Thoracic aorta (tissue), 2 donors: ENCODE measurements around the gene FILIP1. TPM values are rescaled to one million over a fixed set of nuclear protein-coding genes. Genes with fewer than 3 reads are reported as not detected.

Source experiments
- ATAC-seq: fragments of 150-250 bp; one replicate; pipeline ENCODE4 v1.8.0; 2017; ENCODE audit warnings: low read depth; ENCODE audit not compliant: insufficient number of reproducible peaks, low FRiP score
- DNase-seq: peaks from one replicate; pipeline ENCODE4 v3.0.0-alpha.2; 2020; ENCODE audit warnings: low spot score
- H3K27ac ChIP-seq, 2 donors: fragments of 200-600 bp; sonication (generic); 1 replicate in 1 of 2; 2 replicates in 1 of 2; pipeline ENCODE4 v1.5.1; 2016; ENCODE audit warnings: mild to moderate bottlenecking in 2 of 2, moderate library complexity in 2 of 2
- H3K27me3 ChIP-seq: fragments of 200-600 bp; sonication (generic); replicated peaks from 2 replicates; pipeline ENCODE4 v1.6.0; 2016; ENCODE audit warnings: mild to moderate bottlenecking; ENCODE audit not compliant: insufficient read depth
- H3K36me3 ChIP-seq: fragments of 200-600 bp; sonication (generic); one replicate; pipeline ENCODE4 v1.5.1; 2016
- H3K4me1 ChIP-seq, 2 donors: fragments of 200-600 bp; sonication (generic); 1 replicate in 1 of 2; 2 replicates in 1 of 2; pipeline versions ENCODE4 v1.5.1 to v1.6.0; 2016; ENCODE audit warnings: low read depth in 2 of 2, mild to moderate bottlenecking in 1 of 2; ENCODE audit not compliant: control insufficient read depth in 1 of 2
- H3K4me3 ChIP-seq: fragments of 200-600 bp; sonication (generic); 2 replicates; pipeline ENCODE4 v1.5.1; 2016; ENCODE audit warnings: mild to moderate bottlenecking
- H3K9me3 ChIP-seq: fragments of 200-600 bp; sonication (generic); 2 replicates; pipeline ENCODE4 v1.5.1; 2016
- CTCF ChIP-seq: fragments of 200-600 bp; sonication (generic); IDR thresholded peaks from one replicate; pipeline ENCODE4 v1.5.1; 2019; ENCODE audit warnings: antibody characterized with exemption
- total RNA-seq, 2 donors: library from RNA; depleted of rRNA; stranded (reverse); fragments of >200 nt; gene quantifications; one replicate each; pipeline versions ENCODE4 v1.1.0 to v1.2.3, GENCODE V29; 2016

Gene FILIP1
- total RNA-seq, 2 donors from 2014 or later = 23.4 to 43.8 TPM

- TF ChIP-seq CTCF = no peak
- Histone ChIP-seq H3K27me3 (no peaks in the 10 kb centered on the region), H3K9me3 (no peaks in the 10 kb centered on the region), H3K27ac (peak overlapping the region in 1 of 2 donors; percentile 91), H3K36me3 (no peaks in the 10 kb centered on the region), H3K4me3 (no peak overlapping the region), H3K4me1 (peaks cover 23 to 43% of the 10 kb centered on the region in 2 donors)
- DNase-seq (no peak), ATAC-seq (no peak)
Measured at GRCh38 chr6:75495011-75495410, 1.4 kb upstream of the FILIP1 start.

- Histone ChIP-seq H3K27ac (peak overlapping the region; percentile 74 to 91), H3K4me3 (peak overlapping the region; percentile 78), H3K36me3 (no peaks in the 10 kb centered on the region), H3K27me3 (no peaks in the 10 kb centered on the region), H3K4me1 (peaks cover 23 to 39% of the 10 kb centered on the region in 2 donors), H3K9me3 (no peaks in the 10 kb centered on the region)
- DNase-seq = no peak
- TF ChIP-seq CTCF = no peak
- ATAC-seq = no peak
Measured at GRCh38 chr6:75494290-75494689, 690 bp upstream of the FILIP1 start.

- peak overlapping the region; percentile 78 for H3K4me3 ChIP-seq
- no peak for TF ChIP-seq CTCF
- ATAC-seq (no peak), DNase-seq (no peak)
- H3K4me1 ChIP-seq = peaks cover 20 to 39% of the 10 kb centered on the region in 2 donors
- no peaks in the 10 kb centered on the region for H3K9me3 ChIP-seq
- H3K27me3 ChIP-seq = no peaks in the 10 kb centered on the region
- H3K27ac ChIP-seq = peak overlapping the region; percentile 74 to 91
- no peaks in the 10 kb centered on the region for H3K36me3 ChIP-seq
Measured at GRCh38 chr6:75492386-75493153, 1.0 kb downstream of the FILIP1 start.

GRCh38 chr6:75491291-75491690, 2.3 kb downstream of the FILIP1 start:
- ATAC-seq (no peak), DNase-seq (no peak)
- Histone ChIP-seq H3K9me3 (no peaks in the 10 kb centered on the region), H3K4me1 (peaks cover 13 to 45% of the 10 kb centered on the region in 2 donors), H3K27me3 (no peaks in the 10 kb centered on the region), H3K27ac (peak overlapping the region; percentile 74 to 91), H3K36me3 (no peaks in the 10 kb centered on the region), H3K4me3 (peak overlapping the region; percentile 78)
- no peak for TF ChIP-seq CTCF

GRCh38 chr6:75490706-75491105, 2.9 kb downstream of the FILIP1 start:
- no peaks in the 10 kb centered on the region for H3K36me3 ChIP-seq
- H3K27ac ChIP-seq = peak overlapping the region; percentile 74 to 91
- H3K4me1 ChIP-seq = peaks cover 8 to 45% of the 10 kb centered on the region in 2 donors
- TF ChIP-seq CTCF = no peak
- DNase-seq (no peak), ATAC-seq (no peak)
- H3K4me3 ChIP-seq = peak overlapping the region; percentile 78
- H3K9me3 ChIP-seq = no peaks in the 10 kb centered on the region
- no peaks in the 10 kb centered on the region for H3K27me3 ChIP-seq
